ENCODE results near the gene PRKAA1.
"Not testable (repeated sequence)": the region's sequence is repeated elsewhere in the genome, so short reads cannot be mapped to it uniquely, and the experiment has no call there.

PRKAA1 gene

DNA sequence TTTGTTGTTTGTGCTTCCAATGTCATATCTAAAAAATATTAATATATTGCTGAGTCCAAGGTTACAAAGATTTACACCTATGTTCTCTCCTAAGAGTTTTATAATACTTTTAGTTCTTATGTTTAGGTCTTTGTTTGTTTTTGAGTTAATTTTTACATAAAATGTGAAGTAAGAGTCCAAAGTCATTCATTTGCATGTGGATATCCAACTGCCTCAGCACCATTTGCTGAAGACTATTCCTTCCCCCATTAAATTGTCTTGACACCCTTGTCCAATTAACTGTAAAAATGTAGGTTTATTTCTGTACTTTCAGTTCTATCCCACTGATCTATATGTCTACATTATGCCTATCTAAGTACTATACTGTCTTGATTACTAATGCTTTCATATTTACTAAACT, 78.1 kb downstream of the PRKAA1 start:
- no peak for DNase-seq

DNA sequence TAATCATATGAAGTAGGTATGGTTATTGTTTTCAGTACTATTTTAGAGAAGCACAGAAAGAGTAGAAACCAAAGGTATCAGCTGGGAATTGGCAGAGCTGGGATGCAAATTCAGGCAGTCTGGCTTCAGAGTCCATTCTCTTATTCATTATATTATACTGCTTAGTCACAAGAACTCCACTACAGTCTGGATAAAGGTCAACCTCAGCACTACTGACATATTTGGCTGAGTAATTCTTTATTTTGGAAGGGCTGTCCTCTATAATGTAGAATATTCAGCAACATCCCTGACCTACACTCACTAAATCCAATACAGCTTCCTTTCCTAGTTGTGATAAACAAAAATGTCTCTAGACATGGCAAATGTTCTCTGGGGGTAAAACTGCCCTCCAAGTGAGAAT, 80.9 kb downstream of the PRKAA1 start:
- DNase-seq: no peak

DNA sequence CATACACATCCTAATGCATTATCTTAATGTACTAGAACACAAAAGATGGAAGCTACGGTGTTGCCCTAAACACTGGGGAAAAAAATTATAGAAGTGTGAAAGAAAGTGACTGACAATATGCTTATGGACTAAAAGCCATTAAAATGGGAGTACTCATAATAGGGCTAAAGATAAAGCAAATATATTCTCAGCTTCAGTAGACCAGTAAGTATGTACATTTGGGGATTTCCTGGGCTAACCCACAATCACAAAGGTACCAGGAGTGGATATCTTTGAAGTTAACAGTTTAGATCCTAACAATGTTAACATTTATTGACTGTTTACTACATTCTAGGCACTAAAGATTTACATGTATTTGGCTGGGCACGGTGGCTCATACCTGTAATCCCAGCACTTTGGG, 81.6 kb downstream of the PRKAA1 start:
- no peak for DNase-seq

DNA sequence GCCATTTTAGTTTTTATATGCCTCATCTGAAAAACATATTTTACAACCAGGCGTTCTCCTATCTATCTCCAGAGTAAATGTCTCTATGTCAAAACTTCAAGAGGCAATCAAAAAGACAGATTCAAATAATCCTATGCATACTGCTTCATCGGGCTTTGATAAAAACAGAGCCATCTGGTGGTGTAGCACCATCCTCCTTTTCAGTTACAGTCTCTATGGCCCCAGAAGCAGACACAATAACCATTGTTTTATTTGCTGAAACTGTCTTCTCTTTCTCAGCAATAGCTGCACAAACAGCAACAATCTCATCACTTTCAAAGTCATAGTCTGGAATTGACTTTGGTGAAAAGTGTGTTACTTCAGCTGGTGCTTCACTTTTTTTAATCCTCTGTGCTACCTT, 82.2 kb downstream of the PRKAA1 start:
- no peak for DNase-seq

DNA sequence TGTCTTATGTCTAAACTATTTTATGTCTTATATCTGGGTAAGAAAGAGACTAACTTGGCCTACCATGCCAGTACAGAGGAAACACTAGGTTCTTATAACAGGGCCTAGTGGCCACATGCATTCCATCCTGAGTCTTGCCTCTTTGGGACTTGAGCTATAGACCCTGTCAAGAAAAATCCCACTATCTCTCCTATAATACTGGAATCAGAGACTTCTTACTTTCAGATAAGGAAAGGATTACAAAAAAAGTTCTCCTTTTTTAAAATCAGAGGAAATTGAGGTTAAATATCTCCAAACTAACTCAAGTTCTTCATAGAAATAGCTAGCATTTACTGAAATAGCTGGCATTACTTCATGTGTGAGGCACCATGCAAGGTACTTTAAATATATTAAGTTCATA, 84.2 kb downstream of the PRKAA1 start:
- no peak for DNase-seq

DNA sequence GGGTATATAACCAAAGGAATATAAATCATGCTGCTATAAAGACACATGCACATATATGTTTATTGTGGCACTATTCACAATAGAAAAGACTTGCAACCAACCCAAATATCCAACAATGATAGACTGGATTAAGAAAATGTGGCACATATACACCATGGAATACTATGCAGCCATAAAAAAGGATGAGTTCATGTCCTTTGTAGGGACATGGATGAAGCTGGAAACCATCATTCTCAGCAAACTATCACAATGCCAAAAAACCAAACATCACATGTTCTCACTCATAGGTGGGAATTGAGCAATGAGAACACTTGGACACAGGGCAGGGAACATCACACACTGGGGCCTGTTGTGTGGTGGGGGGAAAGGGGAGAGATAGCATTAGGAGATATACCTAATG, 87.6 kb downstream of the PRKAA1 start:
- DNase-seq: not testable (repeated sequence)
